GM15510 (cell line): ENCODE data around the gene EIF4E3.

Experiments used
- POLR2A ChIP-seq: IDR thresholded peaks from 3 replicates; pipeline ENCODE4 v1.6.1; 2011; ENCODE audit warnings: borderline replicate concordance; ENCODE audit not compliant: insufficient read length; ENCODE audit errors: extremely low read depth

EIF4E3 gene

DNA sequence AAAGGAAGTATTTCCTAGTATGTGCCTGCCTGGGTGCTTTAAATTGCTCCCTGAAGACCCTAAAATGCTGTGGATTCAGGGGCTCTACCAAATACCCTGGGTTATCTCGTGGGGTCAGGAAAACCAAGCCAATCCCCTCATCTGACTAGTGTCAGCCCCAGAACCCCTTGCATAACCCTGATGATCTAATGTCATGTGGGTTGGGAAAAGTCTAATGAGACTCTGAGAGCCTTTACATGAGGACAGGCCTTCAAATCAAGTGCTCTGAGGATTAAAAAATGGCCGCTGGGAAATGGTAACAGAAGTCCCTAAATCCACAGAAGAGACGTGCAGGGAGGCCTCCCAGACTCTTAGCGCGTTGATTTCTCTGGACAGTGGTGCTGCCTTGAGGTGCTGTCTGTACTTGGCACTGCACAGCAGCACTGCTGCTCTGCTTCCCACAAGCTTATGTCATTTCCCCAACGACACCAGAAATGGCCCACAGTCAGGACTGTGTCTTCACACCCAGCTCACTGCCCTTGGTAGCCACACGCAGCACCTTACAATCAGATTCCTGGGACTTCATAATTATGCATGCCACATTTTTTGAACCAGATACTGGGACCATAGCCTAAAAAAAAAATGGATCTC lies 16.6 kb downstream of the EIF4E3 start:
- no peak for TF ChIP-seq POLR2A

DNA sequence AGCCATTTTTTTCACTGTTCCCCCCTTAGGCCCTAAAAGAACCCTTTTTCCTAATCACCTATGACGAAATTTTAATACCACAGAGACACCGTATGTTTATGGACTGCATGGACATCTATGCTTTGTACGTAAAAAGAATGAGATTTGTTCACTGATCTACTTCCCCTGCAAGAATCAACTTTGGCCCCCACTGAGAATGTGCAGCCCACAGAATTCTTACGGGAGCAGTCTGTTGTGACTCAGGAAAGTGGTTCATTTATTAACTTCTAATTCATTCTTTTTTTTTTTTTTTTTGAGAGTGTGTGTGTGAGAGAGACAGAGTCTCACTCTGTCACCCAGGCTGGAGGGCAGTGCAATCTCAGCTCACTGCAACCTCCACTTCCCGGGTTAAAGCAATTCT lies 17.6 kb downstream of the EIF4E3 start:
- no peak for TF ChIP-seq POLR2A

DNA sequence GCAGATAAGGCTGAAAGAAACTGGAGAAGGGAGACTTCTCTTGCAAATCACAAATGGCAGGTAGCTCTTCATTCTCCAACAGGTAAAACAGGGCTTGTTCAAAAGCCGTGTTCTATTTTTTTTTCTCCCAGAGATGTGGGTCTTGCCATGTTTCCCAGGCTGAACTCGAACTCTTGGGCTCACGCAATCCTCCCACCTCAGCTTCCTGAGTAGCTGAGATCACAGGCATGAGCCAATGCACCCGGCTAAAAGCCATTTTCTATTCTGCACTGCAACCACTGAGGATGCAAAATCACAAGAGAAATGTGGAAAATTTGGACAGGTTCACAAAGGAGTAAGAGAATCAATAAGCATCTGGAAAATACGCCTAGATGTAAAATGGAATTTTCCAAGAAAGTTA lies 19.5 kb downstream of the EIF4E3 start:
- TF ChIP-seq POLR2A: no peak

DNA sequence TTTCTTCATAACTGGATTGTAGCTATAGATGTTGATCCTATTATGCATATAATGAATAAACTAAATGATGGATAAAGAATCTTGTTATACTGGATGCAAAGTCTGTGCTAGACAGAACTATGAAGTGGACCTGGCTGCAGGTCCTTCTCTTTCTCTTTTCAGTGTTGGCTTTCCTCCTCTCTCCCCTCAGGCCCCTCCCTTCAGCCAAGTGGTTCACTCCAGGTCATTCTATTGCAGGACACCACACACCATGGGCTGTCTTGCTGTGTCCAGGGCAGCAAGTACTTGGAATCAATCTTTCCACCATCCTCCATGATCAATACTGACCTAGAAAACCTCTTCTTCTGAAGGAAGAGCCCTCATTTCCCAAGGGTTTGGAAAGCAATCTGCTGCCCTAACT lies 20.3 kb downstream of the EIF4E3 start:
- TF ChIP-seq POLR2A: no peak

DNA sequence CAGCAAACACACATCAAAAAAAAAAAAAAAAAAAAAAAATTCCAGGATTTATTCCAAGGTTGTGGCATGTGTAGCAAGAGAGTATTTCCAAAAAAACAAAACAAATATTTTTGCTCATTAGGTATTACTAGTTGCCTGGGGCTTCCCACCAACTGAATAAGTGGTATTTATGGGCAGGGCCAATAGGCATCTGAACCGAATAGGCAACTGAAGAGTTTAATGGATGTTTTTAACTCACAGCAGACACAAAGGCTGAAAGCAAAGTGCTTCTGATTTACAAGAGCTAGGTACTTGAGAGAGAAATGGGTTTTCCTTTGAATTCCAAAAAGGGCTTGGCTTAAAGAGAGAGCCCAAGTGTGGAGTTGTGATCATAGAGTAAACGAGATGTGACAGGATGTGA lies 21.4 kb downstream of the EIF4E3 start:
- TF ChIP-seq POLR2A: no peak

DNA sequence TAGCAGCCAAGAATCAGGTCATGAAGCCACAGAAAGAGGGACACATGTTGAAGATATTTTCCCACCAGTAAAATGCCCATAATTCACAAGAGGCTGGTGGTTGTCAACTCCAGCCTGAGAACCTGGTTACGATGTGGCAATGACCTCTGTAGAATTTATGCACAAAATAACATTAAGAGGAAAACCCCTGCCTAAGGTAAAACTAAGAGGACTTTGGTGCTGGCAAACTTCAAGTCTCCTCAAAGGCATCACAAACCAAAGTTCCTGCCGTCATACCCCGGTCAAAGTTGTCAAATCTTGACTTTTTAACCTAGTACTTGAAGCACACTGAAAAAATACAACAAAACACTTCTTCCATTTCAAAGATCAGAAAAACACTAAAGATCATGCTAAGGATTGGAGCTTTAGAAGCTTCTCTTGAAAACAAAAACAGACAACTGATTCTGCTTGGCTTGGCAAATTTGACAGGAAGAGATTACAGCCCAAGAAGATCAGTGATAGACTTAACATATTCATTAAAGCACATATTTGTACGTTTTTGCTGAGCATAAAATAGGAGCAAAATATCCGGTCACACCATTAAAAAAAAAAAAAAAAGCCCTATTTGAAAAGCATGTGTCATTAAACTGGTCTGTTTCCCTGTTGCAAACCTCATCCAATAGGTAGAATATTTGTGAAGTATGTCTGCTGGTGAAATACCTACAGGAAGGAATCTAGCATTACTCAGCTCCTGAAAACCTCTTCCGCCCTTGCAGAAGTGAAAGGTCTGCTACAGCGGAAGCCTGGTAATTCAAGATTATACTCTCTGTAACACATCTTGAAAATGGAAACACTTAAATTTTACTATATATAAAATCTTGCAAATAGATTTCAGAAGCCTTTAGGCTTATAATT lies 22.8 kb downstream of the EIF4E3 start:
- TF ChIP-seq POLR2A: no peak

DNA sequence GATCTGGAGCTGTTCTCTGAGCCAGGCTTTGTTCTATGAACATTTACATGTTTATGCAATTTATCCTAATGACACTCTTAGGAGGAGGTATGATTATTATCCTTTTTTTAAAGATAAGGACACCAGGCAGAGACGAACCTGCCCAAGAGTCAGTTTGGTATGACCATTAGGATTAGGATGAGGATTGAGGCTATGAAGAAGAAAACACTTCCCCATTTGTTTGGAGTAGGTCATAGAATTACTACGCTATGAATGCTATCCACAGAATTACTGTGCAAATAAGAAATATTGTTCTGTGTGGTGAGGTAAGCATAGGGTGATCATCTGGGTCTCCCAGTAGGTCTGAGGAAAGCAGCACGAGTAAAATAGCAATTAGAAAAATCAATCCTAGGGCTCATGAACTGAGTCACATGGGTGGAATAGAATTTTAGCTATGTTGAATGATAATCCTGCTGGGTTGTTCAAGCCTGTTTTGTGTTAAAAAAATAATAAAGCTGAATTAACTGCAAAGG lies 23.9 kb downstream of the EIF4E3 start:
- no peak for TF ChIP-seq POLR2A

DNA sequence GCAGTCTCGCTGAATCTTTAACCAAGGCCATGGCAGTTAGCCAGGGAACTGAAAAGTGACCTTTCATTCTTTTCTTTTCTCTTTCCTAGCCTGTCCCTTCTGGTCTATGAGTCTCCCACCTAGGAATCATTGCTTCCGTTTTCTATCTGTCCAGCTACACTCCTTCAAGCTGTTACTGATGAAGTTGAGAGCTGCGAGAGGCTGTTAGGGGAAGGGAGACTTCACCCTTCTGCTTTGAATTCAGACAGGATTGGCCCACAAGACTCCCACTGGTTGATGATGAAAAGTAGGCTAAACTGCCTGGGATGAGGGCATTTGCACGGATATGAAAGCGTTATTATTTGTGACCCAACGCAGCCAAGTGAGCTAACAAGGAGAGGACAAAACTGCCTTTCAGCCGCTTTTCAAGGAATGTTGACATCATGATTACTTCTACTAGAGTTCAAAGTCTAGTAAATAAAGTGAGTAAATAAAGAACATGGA lies 30.2 kb downstream of the EIF4E3 start:
- no peak for TF ChIP-seq POLR2A

DNA sequence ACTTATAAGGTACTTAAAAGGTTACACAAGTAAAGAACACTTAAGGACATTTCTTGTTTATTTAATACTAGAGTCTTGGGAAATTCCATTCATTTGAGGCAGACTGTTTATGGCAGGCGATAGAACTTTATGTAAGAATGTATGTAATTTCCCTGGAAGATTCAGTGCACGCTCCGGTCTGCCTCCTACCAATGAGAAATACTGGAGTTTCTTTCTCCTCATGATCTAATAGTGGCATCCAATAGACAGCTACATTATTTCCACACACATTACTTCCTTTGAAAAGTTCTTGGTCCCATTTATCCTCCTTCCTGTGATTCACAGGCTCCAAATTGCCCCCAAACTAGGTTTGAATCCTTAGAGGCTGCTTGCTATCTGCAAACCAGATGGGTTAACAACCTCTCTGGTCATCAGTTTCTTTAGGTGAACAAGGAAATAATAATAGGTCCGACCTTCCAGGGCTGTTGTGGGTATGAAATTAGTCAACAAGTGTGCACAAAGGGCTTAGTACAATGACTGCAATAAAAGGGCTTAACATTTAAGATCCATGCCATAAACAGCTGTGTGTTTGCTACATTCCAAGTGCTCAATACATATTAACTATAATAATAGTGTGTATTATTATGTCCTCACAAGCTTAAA lies 30.7 kb downstream of the EIF4E3 start:
- TF ChIP-seq POLR2A: no peak

DNA sequence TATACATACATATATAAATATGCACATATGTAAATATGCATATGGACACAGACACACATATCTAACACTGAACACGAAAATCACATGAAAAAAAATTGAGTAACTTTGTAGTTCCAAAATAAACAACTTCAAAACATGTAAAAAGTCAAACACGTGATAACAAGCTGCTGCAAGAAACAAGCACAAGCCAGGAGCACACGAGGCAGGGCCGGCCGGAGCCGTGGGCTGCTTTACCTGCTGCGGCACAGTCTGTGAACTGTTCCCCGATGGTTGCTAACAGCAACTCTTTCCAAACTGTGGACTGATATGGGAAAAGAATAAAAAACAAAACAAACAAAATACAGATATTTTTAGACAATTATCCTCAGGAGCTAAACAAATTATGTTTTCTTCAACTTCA lies 31.6 kb downstream of the EIF4E3 start:
- no peak for TF ChIP-seq POLR2A

DNA sequence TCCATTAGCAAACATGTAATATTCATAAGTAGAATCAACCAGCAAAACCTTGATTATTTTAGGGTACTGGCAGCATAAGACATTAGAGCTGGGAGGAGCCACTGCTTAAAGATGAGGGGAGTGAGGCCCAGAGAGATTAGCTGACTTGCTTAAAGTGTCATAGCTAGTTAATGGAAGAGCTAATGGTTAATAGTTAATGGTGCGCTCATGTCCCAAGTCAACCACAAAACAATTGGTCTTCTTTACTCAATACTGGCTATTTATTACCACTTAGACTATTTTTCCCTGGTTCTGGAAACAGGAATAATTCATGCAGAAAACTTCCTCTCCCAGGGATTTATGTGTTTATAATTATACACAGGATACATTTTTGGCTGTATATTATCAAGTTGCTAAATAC lies 33.1 kb downstream of the EIF4E3 start:
- TF ChIP-seq POLR2A: no peak

DNA sequence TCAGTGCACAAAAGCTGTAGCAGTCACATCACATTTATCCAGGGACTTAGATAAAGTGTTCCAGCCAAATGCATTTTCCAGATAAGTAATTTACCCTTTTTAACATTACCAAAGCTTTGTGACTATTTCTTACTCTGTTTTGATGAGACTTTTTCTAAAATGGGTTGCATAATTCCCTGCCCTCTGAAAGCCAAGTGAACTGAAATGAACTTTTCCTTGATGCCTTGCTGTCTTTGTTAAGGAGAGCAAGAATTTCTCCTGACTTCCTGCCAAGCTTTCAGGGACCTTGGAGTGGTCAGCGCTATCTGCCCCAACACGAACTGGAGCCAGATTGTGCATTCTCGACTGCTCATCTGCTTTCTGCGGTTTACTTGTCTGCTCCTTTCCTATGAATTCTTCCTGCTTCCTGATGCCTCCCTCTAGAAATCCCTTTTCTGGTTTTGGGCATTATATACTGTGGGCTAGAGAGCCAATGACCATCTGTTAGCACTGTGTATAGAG lies 34.8 kb downstream of the EIF4E3 start:
- TF ChIP-seq POLR2A: no peak

DNA sequence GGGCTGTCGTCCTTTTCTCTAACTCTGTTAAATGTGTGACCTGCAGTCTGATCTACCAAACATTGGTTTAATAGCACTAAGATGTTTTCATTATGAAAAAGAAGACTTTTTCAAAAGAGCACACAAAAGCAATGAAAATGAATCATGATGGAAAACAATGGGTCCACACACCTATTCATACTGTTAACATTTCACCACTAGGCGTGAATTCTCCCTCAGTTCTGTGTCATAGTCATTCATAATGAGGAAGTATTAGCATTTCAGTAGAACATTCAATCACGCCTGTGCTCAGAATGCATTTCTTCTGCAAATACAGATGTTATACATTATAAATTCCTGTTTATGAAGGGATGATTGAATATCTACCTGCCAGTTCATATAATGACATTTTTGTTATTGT lies 35.9 kb downstream of the EIF4E3 start:
- TF ChIP-seq POLR2A: no peak

DNA sequence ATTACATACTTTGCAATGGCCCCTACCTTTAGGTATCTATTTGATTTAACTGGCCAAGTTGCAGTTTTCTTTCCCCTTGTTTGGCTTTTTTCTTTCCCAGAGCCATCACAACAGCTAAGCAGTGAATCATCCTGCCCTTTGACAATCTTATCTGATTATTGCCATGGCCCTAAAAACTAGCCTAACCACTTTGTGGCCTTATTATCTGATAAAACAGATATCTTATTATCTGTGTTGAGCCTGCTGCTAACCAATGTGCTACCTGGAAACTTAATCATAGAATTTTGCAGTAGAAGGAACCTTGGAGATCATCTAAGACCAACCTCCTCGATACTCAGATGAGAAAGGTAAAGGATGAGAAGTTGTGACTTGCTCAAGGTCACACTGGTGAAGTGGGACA lies 37.1 kb downstream of the EIF4E3 start:
- TF ChIP-seq POLR2A: no peak

DNA sequence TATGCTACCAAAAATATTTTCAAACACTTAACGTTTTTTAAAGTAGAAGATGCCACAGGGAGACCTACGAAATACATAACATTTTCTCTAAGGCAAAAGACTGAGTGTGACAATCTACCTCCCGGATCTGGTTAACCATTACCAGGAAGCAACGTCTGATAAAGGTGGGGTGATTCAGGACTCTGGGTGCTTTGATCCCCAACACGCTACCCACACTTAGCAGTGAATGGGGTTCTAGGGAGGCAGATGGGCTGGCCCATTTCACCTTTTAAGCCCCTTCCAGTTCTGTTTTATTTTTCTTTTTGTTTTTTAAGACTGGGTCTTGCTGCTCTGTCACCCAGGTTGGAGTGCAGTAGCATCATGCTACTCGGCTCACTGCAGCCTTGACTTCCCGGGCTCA lies 39.5 kb downstream of the EIF4E3 start:
- no peak for TF ChIP-seq POLR2A
